OCI-LY1 (cell line): ENCODE data around the gene AP4S1.

Source experiments
- H2AFZ ChIP-seq: fragments of 200-600 bp; sonication (generic), shearing (Covaris generic); 2 replicates; pipeline ENCODE4 v1.6.0; 2014; ENCODE audit warnings: antibody characterized with exemption, mild to moderate bottlenecking, low read length
- H3F3A ChIP-seq: fragments of 200-600 bp; sonication (generic), shearing (Covaris generic); 2 replicates; pipeline ENCODE4 v1.6.0; 2014; ENCODE audit warnings: mild to moderate bottlenecking, antibody characterized with exemption, low read length, moderate library complexity; ENCODE audit not compliant: insufficient read depth
- H3K27ac ChIP-seq: fragments of 200-600 bp; sonication (generic); 2 replicates; pipeline ENCODE4 v1.5.1; 2014; ENCODE audit warnings: low read length, mixed run types, mild to moderate bottlenecking, low read depth; ENCODE audit not compliant: poor library complexity, severe bottlenecking
- H3K27me3 ChIP-seq: fragments of 200-600 bp; sonication (generic); 2 replicates; pipeline ENCODE4 v1.6.0; 2014; ENCODE audit warnings: antibody characterized with exemption, mild to moderate bottlenecking, low read length, moderate library complexity; ENCODE audit not compliant: insufficient read depth
- H3K36me3 ChIP-seq: fragments of 200-600 bp; sonication (generic); 2 replicates; pipeline ENCODE4 v1.6.1; 2014; ENCODE audit warnings: mild to moderate bottlenecking, antibody characterized with exemption, low read length, moderate library complexity, mixed read lengths; ENCODE audit not compliant: insufficient read depth
- H3K4me1 ChIP-seq: fragments of 200-600 bp; sonication (generic); 2 replicates; pipeline ENCODE4 v1.5.1; 2014; ENCODE audit warnings: mild to moderate bottlenecking, low read length, moderate library complexity; ENCODE audit not compliant: insufficient read depth, severe bottlenecking
- H3K4me2 ChIP-seq: fragments of 200-600 bp; sonication (generic), shearing (Covaris generic); 2 replicates; pipeline ENCODE4 v1.6.1; 2014; ENCODE audit warnings: low read length
- H3K4me3 ChIP-seq: fragments of 200-600 bp; sonication (generic); 2 replicates; pipeline ENCODE4 v1.5.1; 2014; ENCODE audit warnings: low read length, low read depth, mild to moderate bottlenecking, mixed read lengths; ENCODE audit not compliant: poor library complexity, severe bottlenecking
- H3K79me2 ChIP-seq: fragments of 200-600 bp; shearing (Covaris generic); 2 replicates; pipeline ENCODE4 v1.6.1; 2016; ENCODE audit warnings: mixed run types, low read length, mixed read lengths; ENCODE audit not compliant: insufficient read depth
- H3K9ac ChIP-seq: fragments of 200-600 bp; sonication (generic), shearing (Covaris generic); 2 replicates; pipeline ENCODE4 v1.6.1; 2014; ENCODE audit warnings: mild to moderate bottlenecking, low read length, mixed read lengths
- H3K9me2 ChIP-seq: fragments of 200-600 bp; sonication (generic), shearing (Covaris generic); 2 replicates; pipeline ENCODE4 v1.6.1; 2014; ENCODE audit warnings: low read depth, mild to moderate bottlenecking, low read length, mixed read lengths
- H3K9me3 ChIP-seq: fragments of 200-600 bp; shearing (Covaris generic); 2 replicates; pipeline ENCODE4 v1.6.1; 2014; ENCODE audit warnings: low read length, mixed read lengths
- H4K20me1 ChIP-seq: fragments of 200-600 bp; sonication (generic), shearing (Covaris generic); 2 replicates; pipeline ENCODE4 v1.6.0; 2016; ENCODE audit warnings: mild to moderate bottlenecking, low read length; ENCODE audit not compliant: insufficient read depth
- EZH2 ChIP-seq: fragments of 200-600 bp; sonication (generic), shearing (Covaris generic); IDR thresholded peaks from 2 replicates; pipeline ENCODE4 v1.8.0; 2017; ENCODE audit warnings: borderline replicate concordance, mixed run types, mild to moderate bottlenecking, antibody characterized with exemption, low read length, moderate library complexity, mixed read lengths
- TF ChIP-seq, protein P1 (sequence below): fragments of 200-600 bp; sonication (generic), shearing (Covaris generic); IDR thresholded peaks from 2 replicates; pipeline ENCODE4 v1.5.1; 2017; ENCODE audit warnings: mild to moderate bottlenecking, antibody characterized with exemption, low read length, moderate library complexity, mixed read lengths

The AP4S1 gene

DNA sequence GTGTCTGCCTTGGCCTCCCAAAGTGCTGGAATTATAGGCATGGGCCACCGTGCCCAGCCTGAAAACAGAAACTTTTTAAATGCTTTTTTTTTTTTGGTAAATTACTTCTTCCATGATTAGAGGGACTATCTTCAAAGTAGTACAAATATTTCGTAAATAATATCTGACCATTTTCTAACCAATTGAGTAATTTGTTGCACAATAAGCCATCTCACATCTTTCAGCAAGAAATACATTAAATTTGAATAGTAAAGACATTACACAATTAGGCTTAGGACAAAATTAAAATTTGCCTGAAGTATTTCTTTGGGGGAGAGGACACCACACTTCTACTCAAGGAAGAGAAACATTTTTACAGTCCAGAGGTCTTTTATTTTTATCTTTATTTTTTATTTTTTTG, 85.4 kb downstream of the AP4S1 start:
- no peak overlapping the region for H2AFZ ChIP-seq
- no peaks in the 10 kb centered on the region for H3K27me3 ChIP-seq
- H3K36me3 ChIP-seq = peaks cover 94% of the 10 kb centered on the region
- no peak overlapping the region for H3K4me2 ChIP-seq
- H3K79me2 ChIP-seq = no peaks in the 10 kb centered on the region
- H3F3A ChIP-seq = no peaks in the 10 kb centered on the region
- no peak overlapping the region for H3K27ac ChIP-seq
- no peaks in the 10 kb centered on the region for H3K9me2 ChIP-seq
- no peaks in the 10 kb centered on the region for H3K4me1 ChIP-seq
- no peak overlapping the region for H3K9ac ChIP-seq
- no peaks in the 10 kb centered on the region for H3K9me3 ChIP-seq
- H3K4me3 ChIP-seq = no peak overlapping the region
- no peaks in the 10 kb centered on the region for H4K20me1 ChIP-seq
- TF ChIP-seq EZH2 = no peak
- TF ChIP-seq, protein P1, sequence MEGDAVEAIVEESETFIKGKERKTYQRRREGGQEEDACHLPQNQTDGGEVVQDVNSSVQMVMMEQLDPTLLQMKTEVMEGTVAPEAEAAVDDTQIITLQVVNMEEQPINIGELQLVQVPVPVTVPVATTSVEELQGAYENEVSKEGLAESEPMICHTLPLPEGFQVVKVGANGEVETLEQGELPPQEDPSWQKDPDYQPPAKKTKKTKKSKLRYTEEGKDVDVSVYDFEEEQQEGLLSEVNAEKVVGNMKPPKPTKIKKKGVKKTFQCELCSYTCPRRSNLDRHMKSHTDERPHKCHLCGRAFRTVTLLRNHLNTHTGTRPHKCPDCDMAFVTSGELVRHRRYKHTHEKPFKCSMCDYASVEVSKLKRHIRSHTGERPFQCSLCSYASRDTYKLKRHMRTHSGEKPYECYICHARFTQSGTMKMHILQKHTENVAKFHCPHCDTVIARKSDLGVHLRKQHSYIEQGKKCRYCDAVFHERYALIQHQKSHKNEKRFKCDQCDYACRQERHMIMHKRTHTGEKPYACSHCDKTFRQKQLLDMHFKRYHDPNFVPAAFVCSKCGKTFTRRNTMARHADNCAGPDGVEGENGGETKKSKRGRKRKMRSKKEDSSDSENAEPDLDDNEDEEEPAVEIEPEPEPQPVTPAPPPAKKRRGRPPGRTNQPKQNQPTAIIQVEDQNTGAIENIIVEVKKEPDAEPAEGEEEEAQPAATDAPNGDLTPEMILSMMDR = no peak

DNA sequence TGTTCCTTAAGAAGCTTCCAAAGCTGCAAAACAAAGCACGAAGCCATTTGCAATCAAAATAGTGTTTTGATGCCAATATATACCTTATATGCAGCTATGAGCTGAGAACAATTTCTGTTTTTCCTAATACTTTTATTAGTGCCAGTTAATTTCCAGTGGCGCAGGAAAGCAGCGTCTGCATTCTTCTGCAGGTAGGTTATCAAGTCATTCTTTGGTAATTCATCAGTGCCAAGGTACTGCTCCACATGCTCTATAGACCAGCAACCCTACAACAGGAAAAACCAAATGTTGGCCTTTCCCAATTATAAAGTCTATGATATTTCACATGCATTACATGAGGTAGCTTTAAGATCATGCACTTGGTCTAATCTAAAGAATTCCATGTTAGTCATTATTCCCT, 88.3 kb downstream of the AP4S1 start:
- H3K9me3 ChIP-seq = no peaks in the 10 kb centered on the region
- H3K27me3 ChIP-seq = no peaks in the 10 kb centered on the region
- no peaks in the 10 kb centered on the region for H3K79me2 ChIP-seq
- H3K9me2 ChIP-seq = no peaks in the 10 kb centered on the region
- H3K36me3 ChIP-seq = peaks cover 92% of the 10 kb centered on the region
- no peaks in the 10 kb centered on the region for H3F3A ChIP-seq
- H3K4me3 ChIP-seq = no peak overlapping the region
- TF ChIP-seq, protein P1 = no peak
- TF ChIP-seq EZH2 = no peak
- no peak overlapping the region for H3K4me2 ChIP-seq
- no peaks in the 10 kb centered on the region for H4K20me1 ChIP-seq
- no peak overlapping the region for H3K9ac ChIP-seq
- H3K4me1 ChIP-seq = no peaks in the 10 kb centered on the region
- no peak overlapping the region for H2AFZ ChIP-seq
- no peak overlapping the region for H3K27ac ChIP-seq

DNA sequence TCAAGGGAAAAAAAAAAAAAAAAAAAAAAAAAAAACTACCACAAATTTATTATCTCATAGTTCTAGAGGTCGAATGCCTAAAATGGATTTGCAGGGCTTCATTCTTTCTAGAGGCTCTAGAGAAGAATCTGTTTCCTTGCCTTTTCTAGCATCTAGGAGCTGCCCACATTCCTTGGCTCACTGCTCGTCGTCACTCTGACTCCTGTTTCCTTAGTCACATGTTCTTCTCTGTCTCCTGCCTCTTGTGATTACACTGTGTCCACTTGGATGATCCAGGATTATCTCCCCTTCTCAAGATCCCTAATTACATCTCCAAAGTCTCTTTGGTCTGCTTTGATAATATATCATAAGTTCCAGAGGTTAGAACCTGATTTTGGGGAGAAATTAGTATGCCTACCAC, 93.4 kb downstream of the AP4S1 start:
- Histone ChIP-seq H3K9ac (no peak overlapping the region), H3K36me3 (peaks cover 97% of the 10 kb centered on the region), H4K20me1 (no peaks in the 10 kb centered on the region)

More for the DNA sequence above, 93.4 kb downstream of the AP4S1 start:
- H3K27ac ChIP-seq = no peak overlapping the region
- no peak overlapping the region for H2AFZ ChIP-seq
- TF ChIP-seq, protein P1 = no peak
- no peak for TF ChIP-seq EZH2
- H3K4me2 ChIP-seq = no peak overlapping the region
- no peaks in the 10 kb centered on the region for H3K27me3 ChIP-seq
- no peaks in the 10 kb centered on the region for H3K9me2 ChIP-seq
- H3K4me1 ChIP-seq = no peaks in the 10 kb centered on the region
- no peak overlapping the region for H3K4me3 ChIP-seq
- H3F3A ChIP-seq = no peaks in the 10 kb centered on the region
- no peaks in the 10 kb centered on the region for H3K9me3 ChIP-seq
- H3K79me2 ChIP-seq = no peaks in the 10 kb centered on the region
